GM19023 (cell line): Measurements from ENCODE around the gene MED9.
"Not testable (repeated sequence)": the region's sequence is repeated elsewhere in the genome, so short reads cannot be mapped to it uniquely, and the experiment has no call there.

Source experiments
- ATAC-seq: cut with Tn5 transposase; IDR thresholded peaks from one replicate; pipeline ENCODE4 v1.9.1; 2021; ENCODE audit warnings: mild to moderate bottlenecking, moderate library complexity; ENCODE audit not compliant: unreplicated experiment

Gene MED9

DNA sequence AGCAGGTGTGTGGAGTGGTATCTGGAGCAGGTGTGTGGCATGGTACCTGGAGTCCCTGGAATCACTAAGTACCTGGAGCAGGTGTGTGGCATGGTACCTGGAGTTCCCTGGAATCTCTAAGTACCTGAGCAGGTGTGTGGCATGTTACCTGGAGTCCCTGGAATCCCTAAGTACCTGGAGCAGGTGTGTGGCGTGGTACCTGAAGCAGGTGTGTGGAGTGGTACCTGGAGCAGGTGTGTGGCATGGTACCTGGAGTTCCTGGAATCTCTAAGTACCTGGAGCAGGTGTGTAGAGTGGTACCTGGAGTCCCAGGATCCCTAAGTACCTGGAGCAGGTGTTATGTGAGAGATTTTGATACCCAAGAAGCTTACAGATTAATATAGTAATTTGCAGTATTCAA lies 22.1 kb upstream of the MED9 start:
- ATAC-seq = not testable (repeated sequence)

DNA sequence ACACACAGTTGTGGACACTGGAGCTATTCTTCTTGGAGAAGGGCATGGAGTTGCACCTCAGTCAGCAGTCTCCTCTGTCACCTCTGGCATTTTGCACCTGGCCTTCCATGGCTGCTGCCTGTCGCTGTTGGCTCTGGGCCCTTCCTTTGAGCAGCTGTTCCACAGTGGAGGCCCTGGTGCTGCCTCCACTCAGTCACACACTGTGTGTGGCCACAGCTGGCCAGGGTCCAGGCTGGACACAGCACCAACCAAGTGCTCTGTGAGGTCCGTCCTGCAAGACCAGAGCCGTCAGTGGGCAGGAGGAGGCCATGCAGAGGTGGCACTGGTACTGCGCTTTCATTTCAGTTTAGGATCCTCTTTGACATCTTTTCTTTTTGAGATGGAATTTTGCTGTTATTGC lies 21.6 kb upstream of the MED9 start:
- ATAC-seq = no peak

DNA sequence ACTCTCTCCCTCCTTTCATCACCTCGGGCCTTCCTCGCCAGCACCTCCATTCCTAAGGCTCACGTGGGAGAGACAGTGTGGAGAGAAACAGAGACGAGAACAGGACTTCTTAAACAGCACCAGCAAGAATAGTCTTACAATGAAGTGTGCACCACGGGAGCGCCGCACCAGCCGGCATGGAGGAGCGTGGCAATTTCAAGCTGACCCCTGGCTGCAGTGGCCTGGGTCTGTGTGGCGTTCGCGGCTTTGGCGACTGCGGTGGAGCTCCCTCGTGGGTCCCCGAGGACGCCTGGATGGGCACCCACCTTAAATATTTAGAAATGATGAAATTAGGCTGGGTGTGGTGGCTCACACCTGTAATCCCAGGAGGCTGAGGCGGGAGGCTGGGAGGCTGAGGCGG lies 20.5 kb upstream of the MED9 start:
- no peak for ATAC-seq

DNA sequence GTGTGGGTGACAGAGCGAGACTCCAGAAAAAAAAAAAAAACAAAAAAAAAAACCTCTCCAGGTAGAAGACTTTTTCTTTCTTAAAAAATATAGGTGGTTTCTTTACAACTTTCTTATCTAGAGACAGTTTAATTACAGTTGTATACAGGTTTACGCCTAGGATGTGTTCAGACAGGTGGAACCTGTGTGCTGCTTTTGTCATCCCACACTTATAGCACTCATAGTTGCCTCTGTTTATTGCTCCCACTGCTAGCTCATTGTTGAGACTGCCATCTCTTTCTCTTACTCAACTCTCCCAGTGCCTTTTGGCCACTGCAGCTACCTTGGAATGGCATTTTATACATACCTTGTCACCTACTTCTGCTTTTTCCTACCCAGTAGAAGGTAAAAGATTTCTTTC lies 19.1 kb upstream of the MED9 start:
- no peak for ATAC-seq

DNA sequence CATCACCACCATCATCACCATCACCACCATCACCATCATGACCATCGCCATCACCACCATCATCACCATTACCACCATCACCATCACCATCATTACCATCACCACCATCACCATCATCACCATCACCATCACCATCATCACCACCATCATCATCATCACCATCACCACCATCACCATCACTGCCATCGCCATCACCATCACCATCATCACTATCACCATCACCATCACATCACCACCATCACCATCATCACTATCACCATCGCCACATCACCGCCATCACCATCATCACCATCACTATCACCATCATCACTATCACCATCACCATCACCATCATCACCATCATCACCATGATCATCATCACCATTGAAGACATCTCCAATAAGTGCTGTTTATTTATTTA lies 16.8 kb upstream of the MED9 start:
- no peak for ATAC-seq

DNA sequence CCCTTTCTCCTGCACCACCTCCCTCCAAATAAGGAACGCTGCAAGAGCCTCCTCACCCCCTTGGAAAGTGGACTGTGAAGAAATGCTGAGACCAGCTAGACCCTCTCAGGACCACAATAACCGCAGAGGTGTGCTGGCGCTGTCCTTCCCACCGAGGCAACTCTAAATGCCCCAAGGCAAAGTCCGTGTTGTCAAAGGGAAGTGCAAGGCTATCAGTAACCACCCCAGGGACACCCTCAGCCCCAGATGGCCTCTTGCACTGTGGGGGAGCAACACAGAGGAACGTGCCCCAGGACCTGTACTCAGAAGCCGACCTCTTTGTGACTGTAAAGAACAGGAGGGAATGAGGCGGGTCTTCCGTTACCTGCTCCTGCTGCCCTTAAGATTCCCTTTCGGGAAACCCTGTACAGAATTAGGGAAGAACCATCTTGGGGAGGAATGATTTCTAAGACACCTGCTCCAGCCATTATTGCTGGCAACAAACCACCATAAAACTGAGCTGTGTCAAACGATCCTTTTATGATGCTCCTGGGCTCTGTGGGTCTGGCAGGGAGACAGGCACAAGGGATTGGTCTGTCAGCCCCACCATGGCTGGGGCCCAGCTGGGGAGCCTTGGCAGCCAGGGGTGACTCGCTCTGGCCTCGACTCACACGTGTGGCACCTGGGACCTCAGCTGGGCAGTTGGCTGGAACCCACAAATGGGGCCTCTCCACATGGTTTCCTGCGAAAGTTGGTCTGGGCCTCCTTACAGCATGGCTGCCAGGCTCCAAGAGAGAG lies 14.6 kb upstream of the MED9 start:
- no peak for ATAC-seq

DNA sequence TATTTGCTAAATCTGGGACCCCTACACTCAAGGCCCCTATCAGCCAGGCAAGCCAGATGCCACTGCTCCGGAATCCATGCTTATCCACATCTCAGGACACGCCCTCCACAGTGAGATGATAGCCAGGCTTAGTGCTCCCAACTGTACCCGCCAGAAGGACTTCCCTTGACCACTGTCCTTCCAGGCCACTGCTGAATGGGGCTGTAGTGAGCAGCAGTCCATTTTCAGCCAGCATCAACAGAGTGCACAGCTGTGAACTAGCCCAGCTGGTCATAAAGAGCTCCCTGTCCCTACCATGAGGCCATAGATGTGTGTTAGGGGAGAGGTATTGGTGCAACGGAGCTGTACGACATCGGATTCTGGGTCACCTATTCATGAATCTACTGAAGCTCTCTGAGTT lies 13.0 kb upstream of the MED9 start:
- no peak for ATAC-seq

DNA sequence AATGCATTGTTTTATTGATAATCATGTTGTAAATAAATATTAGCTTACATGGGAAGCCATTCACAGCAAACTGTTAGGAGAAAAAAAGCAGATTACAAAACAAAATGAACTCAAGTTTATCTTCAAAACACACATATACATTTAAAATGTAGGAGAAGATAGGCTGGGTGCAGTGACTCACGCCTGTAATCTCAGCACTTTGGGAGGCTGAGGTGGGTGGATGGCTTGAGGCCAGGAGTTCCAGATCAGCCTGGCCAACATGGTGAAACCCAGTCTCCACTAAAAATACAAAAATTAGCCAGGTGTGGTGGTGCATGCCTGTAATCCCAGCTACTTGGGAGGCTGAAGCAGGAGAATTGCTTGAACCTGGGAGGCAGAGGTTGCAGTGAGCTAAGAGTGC lies 10.9 kb upstream of the MED9 start:
- not testable (repeated sequence) for ATAC-seq

DNA sequence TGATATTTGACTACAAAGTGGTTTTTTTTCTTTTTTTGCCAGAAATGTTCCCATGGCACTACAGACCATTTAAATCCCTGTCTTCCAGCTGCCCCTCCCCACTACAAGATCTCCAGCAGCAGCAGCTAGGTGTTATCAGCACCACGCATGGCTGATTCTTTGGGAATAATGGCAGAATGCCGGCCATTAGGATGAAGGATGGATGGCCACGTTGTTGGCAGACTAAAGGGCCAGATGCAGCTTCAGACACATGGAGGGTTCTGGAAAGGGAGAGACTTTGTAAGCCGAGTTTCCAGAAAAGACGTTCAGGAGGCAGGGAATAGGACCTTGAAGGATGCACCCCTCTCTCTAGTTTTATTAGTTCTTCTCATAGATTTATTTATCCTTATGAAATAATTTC lies 10.3 kb upstream of the MED9 start:
- ATAC-seq = no peak

DNA sequence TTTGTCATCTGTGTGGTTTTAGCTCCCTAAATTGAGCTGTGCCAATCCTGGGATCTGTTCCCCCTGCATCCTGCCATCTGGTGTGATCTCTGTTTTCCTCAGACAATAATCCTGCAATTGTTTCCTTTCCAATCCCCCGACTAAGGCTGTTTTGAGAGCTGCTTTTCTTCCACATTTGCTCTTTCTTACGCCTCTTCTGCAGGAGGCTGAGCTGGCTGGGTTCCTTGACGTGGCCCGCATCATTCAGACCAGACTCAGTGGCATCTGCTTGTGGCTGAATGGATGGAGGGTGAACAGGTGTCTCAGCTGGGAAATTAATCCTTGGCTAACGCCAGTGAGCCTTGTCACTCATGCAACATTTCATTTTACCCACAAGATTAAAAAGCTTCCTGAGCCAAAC lies 9.8 kb upstream of the MED9 start:
- no peak for ATAC-seq

DNA sequence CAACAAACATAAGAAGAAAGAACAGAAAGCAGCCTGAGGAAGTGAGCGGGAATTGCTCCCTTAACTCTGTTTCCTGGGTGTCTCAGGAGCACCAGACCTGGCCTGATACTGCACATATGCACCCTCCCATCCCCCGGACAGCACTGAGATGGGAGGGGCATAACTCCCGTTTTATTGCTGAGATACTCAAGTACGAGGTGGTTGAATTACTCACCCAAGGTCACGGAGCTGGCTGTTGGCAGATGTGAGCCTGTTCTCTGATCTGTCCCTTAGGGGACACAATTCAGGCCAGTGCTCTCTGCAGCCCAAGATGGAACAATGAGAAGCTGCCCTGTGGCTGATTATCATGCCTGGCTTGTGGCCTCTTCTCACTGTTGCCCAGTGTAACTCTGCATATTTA lies 9.1 kb upstream of the MED9 start:
- no peak for ATAC-seq

DNA sequence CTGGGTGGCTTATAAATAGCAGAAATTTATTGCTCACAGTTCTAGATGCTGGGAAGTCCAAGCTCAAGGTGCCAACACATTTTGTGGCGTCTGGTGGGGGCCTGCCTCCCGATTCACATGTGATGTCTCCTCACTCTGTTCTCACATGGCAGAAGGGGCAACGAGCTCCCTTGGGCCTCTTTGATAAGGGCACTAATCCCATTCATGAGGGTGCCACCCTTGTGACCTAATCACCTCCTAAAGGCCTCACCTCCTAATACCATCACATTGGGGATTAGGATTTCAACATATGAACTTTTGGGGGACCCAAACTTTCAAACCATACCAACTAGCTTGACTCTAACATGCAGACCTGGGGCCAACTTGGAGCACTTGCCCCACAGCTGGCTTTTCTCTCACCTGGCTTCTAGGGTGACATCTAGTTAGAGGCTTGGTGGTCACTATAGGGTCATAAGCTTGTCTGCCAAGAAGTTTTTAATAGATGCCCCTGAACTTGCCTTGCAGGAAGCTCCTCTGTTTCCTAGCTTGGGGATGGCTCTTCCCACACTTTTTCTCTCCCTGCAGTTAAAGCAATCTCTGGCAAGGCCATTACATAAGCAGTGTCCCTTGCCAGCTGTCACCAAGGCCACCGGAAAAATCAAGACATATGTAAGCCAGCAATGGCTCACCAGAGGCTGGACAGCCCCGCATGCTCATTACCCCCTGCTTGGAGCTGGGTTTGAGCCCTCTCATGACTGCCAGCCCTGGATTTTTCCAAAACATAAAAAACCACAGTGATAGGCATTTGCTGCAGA lies 8.4 kb upstream of the MED9 start:
- ATAC-seq = no peak

DNA sequence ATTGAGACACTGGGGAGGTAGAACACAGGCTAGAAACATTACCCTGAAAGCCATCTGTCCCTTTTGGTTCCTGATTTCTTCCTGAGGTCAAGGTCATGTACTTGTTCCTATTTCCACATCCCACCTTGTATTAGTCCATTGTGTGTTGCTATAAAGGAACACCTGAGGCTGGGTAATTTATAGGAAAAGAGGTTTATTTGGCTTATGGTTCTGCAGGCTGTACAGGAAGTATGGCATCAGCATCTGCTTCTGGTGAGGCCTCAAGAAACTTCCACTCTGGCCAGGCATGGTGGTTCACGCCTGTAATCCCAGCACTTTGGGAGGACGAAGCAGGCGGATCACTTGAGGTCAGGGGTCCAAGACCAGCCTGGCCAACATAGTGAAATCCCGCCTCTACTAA lies 7.4 kb upstream of the MED9 start:
- no peak for ATAC-seq

DNA sequence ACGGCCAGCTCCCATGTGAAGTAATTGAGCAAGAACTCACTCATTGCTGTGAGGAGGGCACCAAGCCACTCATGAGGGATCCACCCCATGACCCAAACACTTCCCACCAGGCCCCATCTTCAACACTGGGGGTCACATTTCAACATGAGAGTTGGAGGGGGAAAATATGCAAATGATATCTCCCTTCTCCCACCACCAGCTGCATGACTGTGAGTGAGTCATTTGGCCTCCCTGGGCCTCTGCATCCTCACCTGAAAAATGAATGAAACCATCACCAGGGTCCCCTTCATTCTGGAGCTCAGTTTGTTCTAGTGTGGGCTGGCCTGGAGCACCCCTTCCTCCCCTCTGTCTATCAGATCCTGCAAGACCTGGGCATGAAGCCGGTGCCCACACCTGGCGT lies 6.8 kb upstream of the MED9 start:
- ATAC-seq = no peak

DNA sequence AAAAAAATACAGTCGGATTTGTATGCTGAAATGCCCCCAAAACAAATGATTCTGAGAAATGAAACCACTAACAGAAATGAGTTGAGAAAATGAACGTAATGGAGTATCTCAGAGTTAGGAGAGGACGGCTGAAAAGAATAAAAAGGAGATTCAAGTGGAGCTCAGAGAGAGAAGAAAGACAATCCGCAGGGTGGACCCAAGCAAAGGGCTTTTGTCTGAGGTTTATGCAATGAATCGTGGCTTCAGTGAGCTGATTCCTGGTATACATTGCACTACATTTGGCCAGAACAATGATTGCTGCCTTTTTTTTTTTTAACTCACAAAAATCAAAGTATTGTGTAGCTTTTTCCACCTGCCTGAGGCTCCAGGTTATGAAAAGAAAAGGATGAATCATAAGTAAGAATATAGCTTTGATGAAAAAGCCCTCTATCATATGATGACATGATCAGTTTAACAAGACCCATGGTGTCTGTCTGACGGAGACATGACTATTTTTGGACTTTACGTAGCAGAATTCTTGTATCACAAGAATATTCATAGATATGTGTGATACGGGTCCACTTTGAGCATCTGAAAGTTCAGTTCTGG lies 4.4 kb upstream of the MED9 start:
- no peak for ATAC-seq

DNA sequence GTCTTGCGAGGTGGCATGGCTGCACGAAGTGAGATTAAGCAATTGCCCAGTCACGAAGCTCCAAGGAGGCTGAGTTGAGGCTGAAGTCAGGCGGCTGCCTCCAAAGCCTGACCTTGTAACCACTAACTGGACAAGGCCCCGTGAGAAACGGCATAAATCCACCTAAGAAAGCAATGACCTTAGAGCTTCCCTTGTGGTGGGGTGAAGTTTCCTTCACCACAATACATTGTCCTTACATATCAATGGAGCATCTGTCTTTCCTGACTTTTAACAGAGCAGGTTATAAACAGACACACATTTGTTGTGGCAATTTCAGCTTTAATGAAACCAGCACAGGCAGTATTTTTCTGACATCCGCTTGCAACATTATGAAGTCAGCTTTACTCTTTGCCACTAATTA lies 2.5 kb upstream of the MED9 start:
- no peak for ATAC-seq

DNA sequence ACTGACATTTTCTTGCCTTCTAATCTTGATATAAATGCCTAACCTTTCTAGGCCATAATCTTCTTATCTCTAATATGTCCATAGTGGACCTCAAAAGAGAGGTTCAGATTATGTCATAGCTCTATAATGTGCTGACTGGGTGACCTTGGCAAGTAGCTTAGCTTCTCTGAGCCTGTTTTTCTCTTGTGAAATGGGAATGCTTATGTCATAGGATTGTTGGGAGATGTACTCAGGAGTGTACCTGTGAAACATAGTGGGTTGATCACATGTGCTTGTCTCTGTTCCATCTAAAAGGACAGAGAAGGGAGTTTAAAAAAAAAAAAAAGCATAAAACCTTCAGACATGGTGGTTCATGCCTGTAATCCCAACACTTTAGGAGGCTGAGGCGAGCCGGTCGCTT lies 2.4 kb downstream of the MED9 start:
- no peak for ATAC-seq

DNA sequence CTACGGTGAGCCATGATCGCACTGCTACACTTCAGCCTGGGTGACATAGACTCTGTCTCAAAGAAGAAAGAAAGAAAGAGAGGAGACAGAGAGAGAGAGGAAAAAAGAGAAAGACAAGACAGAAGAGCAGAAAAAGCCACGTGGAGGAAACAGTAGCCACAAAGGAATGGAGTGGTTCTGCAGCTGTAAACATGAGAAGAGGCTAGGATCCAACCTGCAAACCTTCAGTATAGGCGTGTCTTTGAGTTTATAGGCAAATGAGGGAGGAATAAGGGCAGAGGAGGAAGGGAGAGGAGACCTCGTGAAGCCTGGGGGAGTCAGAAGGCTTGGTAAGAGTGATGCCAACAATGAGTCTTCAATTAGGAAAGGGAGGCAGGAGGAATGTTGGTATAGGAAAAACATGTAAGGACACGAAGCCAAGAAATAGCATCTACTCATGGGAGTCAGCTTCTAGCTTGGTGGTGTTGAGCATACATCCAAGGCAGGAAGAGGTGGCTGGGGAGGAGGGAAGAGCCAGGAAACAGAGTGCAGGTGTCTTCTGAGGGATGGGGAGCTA lies 3.9 kb downstream of the MED9 start:
- ATAC-seq = no peak

DNA sequence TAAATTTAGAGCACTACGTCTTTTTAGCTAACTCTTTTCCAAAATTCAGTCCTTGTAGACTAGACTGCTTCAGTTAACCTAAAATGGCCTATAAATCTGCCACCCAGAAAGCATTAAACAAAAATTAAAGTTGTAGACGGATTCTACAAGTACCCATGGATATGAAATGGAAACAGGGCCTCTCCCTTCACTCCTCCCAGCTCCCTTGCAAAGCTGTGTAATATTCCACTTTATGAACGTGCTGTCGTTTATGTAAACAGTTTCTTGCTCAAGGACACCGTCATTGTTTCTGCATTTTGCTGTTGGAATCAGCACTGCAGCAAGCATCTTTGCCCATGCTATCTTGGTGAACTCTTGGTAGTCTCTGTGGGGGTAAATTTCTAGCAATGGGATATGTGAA lies 5.1 kb downstream of the MED9 start:
- no peak for ATAC-seq

DNA sequence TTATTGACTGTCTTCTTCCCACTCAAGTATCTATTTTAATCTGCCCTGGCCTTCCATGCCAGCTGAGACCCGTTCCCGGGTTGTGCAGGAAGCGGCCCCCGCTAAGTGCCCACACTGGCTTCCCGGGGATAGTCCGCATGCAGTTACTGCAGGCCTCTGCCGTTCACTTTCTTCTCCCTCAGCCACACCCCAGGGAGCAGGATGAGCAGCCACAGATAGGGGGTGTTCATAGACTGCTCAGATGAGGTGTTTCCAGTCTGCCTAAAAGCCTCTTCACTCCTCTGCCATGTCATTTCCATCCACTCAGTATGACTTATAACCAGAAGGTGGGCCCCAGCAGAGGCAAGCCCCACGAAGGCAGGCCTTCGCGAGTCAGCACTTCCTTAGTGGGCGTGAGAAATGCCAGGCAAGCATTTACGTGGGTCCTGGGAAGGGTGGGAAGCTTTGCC lies 7.7 kb downstream of the MED9 start:
- ATAC-seq = no peak

DNA sequence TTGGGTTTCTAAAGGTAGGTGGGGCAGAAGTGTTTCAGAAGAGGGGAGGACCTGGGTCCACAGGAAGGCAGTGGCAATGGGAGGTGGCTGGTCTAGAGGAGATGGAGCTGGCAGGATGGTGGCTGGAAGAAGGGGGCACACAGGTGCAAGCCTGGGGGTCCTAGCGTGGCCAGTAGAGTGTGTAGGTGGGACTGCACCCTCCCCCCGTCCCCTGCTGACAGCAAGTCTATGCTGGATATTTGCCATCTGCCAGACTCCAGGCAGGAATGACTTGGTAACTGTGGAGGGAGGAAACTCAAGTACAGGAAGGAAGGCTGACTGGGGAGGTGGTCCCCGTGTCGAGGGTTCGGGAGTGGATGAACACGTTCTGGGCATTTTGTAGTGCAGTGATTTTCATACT lies 8.6 kb downstream of the MED9 start:
- no peak for ATAC-seq

DNA sequence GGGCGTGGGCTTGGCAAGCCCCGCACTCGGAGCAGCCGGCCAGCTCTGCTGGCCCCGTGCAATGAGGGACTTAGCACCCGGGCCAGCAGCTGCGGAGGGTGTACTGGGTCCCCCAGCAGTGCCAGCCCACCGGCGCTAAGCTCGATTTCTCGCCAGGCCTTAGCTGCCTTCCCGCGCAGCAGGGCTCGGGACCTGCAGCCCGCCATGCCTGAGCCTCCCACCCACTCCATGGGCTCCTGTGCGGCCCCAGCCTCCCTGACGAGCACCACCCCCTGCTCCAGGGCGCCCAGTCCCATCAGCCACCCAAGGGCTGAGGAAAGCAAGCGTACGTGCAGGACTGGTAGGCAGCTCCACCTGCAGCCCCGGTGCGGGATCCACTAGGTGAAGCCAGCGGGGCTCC lies 9.6 kb downstream of the MED9 start:
- not testable (repeated sequence) for ATAC-seq
